HG03469 (cell line): ENCODE measurements around the gene GNG7.
"Not testable (repeated sequence)": the region's sequence is repeated elsewhere in the genome, so short reads cannot be mapped to it uniquely, and the experiment has no call there.

Source experiments
- ATAC-seq: cut with Tn5 transposase; IDR thresholded peaks from one replicate; pipeline ENCODE4 v1.9.1; 2021; ENCODE audit warnings: mild to moderate bottlenecking, moderate library complexity, moderate number of reproducible peaks; ENCODE audit not compliant: unreplicated experiment

GNG7 gene

DNA sequence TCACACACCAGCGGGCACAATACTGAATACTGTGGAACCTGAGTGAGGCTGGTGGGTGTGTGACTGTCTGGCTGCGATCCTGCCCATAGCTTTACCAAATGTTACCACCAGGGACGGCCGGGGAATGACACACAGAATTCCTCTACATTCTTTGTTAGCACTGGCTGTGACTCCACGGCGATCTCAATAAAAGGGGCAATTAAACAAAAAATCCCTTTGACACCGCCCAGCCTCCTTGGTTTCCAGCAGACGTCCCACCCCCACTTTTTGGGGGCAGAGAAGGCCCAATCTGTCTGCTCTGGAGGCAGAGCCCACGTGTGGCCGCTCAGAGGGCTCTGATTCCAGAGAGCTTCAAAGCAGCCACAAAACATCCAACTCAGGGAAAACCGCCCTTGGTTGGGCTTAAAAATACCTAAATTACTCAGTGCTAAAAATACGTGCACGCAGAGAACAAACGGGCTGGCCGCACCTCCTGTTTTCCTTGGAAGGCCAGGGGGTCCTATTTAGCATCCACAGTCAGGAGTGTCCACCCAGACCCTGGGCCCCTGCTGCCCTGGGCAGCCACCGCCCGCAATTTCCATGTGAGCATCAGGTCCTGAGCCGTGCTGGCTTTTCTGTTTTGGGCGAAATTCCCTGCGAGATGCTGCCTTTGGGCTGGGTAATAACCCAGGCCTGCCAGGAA lies 178.7 kb downstream of the GNG7 start:
- no peak for ATAC-seq

DNA sequence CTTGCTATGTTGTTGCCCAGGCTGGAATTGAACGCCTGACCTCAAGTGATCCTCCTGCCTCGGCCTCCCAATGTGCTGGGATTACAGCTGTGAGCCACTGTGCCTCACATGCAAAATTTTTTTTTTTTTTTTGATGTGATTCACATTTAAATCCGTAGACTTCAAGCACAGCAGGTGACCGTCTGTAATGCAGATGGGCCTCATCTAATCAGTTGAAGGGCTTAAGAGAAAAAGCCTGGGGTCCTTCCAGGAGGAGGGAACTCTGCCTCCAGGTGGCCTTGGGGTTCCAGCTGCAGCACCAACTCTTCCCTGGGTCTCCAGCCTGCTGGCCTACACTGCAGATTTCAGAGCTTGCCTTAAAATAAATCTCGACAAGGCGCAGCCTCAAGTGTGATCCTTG lies 183.0 kb downstream of the GNG7 start:
- ATAC-seq: no peak

- ATAC-seq: not testable (repeated sequence)
Measured at GRCh38 chr19:2518856-2519255, 183.6 kb downstream of the GNG7 start.

GRCh38 chr19:2517881-2518601 lies 184.5 kb downstream of the GNG7 start:
- ATAC-seq: no peak

- ATAC-seq: no peak
Measured at GRCh38 chr19:2516727-2517126, 185.8 kb downstream of the GNG7 start.

DNA sequence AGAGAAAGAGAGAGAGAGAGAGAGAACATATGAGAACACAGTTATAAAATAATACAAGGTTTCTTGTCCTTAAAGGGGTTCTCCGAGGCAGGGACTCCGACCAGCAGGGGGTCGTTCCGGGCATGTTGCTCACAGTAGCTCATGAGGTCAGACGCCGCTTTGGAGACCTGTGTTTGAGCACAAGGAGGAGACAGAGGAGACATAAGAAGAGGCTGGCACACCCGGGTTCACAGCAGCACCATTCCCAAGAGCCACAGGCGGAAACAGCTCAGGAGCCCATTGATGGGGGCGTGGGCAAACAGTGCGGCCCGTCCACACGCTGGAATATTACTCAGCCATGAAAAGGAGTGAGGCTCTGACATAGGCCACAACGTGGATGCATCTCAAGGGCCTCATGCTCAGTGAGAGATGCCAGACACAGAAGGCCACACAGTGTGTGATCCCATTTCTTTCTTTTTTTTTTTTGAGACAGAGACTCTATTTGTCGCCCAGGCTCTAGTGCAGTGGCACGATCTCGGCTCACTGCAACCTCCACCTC lies 187.4 kb downstream of the GNG7 start:
- ATAC-seq: no peak

DNA sequence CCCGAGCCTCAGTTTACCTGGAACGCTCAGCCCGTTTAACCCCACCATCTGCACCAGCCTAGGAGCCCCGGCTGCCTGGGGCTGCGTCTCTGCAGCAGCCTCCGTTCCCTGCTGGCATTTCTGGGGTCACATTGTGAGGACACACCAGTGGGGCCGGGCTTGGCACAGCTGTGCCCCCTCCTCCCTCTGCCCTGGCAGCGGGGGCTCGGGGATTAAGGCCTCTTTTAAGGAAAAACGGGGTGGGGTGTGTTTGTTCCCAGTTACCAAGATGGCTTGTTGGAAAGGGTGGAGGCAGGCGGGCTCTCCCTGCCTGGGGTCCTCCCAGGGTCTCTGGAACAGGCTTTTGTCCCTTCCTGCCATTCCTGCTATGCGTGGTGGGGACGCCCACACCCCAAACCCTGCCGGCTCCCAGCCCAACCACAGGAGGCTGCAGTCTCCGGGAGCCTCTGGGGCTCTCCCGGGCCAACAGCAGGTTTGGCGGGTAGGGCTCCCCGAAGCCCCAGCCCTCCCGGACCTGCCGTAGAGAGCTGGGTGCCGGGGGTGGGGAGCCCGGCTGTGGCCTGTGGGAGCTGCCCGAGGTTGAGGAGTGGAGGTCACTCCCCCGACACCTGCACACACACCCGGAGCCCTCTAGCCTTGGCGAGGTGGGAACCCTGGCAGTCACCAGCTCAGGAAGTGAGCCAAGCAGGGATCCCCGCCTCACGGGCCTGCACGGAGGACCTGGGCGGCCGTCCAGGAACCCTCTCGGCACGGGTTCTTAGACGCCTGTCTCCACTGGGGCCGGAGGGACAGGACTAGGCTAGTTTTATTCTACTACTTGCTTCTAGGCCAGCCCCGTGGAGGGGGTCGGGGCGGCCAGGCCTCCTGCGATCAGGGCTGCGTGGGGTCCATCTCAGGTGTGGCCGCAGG lies 189.7 kb downstream of the GNG7 start:
- ATAC-seq: no peak

DNA sequence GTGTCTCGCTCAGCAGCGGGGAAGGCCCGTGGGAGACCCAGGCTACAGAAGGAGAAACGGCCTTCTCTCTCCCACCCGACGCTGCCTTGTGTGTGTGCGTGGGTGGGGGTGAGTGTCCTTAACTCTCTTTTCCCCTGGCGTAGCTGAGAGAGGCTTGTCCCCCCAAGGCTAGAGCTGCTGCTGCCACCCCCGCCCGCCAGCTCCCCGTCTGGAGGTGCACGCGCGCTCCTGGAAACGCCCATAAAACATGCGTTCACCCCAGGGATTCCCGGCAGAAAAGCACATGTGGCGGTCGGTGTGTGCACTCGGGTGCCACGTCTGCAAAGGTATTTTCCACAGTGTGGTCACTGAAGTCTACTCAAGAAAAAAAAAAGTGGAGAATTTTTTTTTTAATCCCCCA lies 190.5 kb downstream of the GNG7 start:
- ATAC-seq: no peak

- ATAC-seq: no peak
Measured at GRCh38 chr19:2511570-2511969, 190.9 kb downstream of the GNG7 start.

DNA sequence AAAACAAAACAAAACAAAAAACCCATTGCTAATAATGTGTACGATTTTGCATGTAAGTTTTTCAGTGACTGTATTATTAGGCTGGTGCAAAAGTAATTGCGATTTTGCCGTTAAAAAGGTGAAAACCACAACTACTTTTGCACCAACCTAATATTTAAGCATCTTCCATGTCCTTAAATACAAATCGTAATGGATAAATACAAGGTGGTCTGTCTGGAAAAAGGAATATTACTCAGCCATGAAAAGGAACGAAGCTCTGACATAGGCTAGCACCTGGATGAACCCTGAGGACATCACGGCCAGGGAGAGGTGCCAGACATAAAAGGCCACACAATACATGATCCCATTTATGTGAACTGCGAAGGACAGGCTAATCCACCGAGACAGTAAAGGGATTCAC lies 193.4 kb downstream of the GNG7 start:
- ATAC-seq: no peak

GRCh38 chr19:2507109-2507508 lies 195.4 kb downstream of the GNG7 start:
- ATAC-seq: no peak

GRCh38 chr19:2506656-2507055 lies 195.8 kb downstream of the GNG7 start:
- not testable (repeated sequence) for ATAC-seq

DNA sequence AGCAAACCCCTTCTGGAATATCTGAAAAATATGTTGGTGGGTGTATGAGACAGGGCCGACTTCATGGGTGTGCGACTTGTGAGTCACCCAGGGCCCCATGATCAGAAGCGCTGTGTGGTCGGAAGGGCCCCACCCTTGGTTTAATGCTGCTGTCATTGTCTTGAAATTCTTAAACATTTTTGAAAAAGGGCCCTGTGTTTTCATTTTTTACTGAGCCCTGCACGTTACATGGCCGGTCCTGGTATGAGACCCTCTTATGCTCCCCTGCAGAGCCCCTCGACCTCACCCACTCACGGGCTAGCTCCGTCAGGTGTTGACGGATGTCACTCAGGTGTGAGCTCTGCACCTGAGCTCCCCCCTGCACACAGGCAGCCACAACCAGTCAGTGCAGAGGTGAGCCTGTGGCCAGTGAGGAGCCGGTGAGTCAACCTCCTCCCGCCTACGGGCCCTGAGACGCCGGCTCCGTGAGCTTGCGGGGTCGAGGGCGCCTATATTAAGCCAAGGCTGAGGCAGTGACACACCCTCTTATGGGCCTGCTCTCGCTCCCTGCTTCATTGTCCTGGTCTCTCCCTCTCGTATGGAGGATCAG lies 198.9 kb downstream of the GNG7 start:
- ATAC-seq: no peak

- ATAC-seq: no peak
Measured at GRCh38 chr19:2500841-2501261, 201.6 kb downstream of the GNG7 start.

GRCh38 chr19:2500156-2500555 lies 202.3 kb downstream of the GNG7 start:
- no peak for ATAC-seq

DNA sequence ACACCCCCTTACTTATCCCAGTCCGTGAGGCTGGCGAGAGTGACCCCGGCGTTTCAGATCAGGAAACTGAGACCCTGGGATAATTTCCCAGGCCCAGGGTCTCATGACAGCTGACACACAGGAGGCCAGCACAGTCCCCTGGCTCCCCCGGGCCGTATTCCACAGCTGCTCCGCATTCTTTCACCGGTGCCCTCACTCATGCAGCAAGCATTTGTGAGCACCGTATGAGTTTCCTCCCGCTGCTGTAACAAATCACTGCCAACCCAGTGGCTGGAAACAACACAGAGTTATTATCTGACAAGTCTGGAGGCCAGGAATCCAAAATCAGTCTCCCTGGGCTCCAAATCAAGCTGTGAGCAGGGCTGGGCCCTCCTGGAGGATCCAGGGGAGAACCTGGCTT lies 205.3 kb downstream of the GNG7 start:
- ATAC-seq: no peak

DNA sequence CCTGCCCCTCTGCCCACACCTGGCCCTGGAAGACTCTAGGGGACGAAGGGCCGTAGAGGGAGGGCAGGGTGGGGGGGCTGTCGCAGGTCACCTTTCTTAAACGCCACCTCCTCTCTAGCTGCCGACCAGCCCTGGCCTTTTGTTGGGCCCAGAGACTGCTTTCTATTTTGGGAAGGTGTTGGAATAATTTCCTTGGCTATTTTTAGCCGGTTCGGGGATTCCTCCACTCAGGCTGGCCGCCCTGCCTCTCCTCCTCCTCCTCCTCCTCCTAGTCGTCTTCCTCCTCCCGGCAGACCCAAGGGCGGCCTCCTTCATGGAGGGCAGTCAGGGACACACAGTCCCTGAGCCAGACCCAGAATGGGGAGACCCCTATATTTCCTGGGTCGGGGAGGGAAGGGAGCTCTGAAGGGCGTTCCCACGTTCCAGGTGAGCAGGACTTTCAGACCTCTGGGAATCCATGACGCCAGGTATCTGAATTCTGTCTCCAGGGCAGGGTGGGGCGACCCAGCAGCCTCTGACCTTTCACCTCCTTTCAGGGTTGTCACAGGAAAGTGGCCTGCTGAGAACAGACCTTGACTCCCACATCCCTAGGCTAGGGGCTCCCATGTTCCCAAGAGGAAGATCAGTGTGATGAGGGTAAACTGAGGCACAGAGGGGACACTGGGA lies 206.7 kb downstream of the GNG7 start:
- ATAC-seq: no peak

GRCh38 chr19:2495130-2495641 lies 207.3 kb downstream of the GNG7 start:
- ATAC-seq: no peak

- ATAC-seq: no peak
Measured at GRCh38 chr19:2494447-2495129, 207.9 kb downstream of the GNG7 start.

DNA sequence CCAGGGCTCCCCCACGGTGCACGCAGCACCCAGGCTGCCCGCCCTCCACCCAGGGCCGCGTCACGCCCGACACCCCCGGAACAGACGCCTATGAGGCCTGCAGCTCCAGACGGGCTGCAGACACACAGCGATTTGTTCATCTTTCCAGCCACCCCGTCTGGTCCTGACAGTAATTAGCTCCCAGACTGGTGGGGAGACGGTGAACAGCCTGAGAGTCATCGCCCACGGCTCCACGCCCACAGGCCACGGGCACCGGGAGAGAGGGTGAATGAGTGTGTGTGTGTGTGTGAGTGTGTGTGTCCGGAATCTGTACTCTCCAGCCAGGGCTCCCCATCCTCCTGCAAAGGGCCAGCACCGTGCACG lies 208.4 kb downstream of the GNG7 start:
- no peak for ATAC-seq
